Smooth muscle cell (in vitro differentiated cells): ENCODE data around the gene SRPX2. TPM values are rescaled to one million over a fixed set of nuclear protein-coding genes. Genes with fewer than 3 reads are reported as not detected.
A peak's percentile ranks its signal among the peaks of the same experiment; 100 is the strongest.

Source experiments
- DNase-seq: peaks from one replicate; lab custom pipeline; 2025; ENCODE audit not compliant: unreplicated experiment; lab: John Stamatoyannopoulos, UW
- H2AFZ ChIP-seq: fragments of 200-600 bp; sonication (generic); 2 replicates; pipeline ENCODE4 v1.6.0; 2016; ENCODE audit warnings: antibody characterized with exemption, low read depth, mild to moderate bottlenecking
- H3F3A ChIP-seq: fragments of 200-600 bp; sonication (generic); 2 replicates; pipeline ENCODE4 v1.6.0; 2017; ENCODE audit warnings: antibody characterized with exemption, low read depth
- H3K27ac ChIP-seq: fragments of 200-600 bp; sonication (generic); 2 replicates; pipeline ENCODE4 v1.5.1; 2016; ENCODE audit warnings: low read depth, mild to moderate bottlenecking
- H3K27me3 ChIP-seq: fragments of 200-600 bp; sonication (generic); 2 replicates; pipeline ENCODE4 v1.6.1; 2016; ENCODE audit warnings: low read depth, mild to moderate bottlenecking
- H3K36me3 ChIP-seq: fragments of 200-600 bp; sonication (generic); 2 replicates; pipeline ENCODE4 v1.5.1; 2016; ENCODE audit warnings: low read depth
- H3K4me1 ChIP-seq: fragments of 200-600 bp; sonication (generic); 2 replicates; pipeline ENCODE4 v1.5.1; 2016; ENCODE audit warnings: low read depth
- H3K4me2 ChIP-seq: fragments of 200-600 bp; sonication (generic); 2 replicates; pipeline ENCODE4 v1.6.0; 2016; ENCODE audit warnings: mild to moderate bottlenecking
- H3K4me3 ChIP-seq: fragments of 200-600 bp; sonication (generic); 2 replicates; pipeline ENCODE4 v1.5.1; 2016; ENCODE audit warnings: mild to moderate bottlenecking
- H3K79me2 ChIP-seq: fragments of 200-600 bp; sonication (generic); 2 replicates; pipeline ENCODE4 v1.6.0; 2016; ENCODE audit warnings: low read depth, mild to moderate bottlenecking
- H3K9ac ChIP-seq: fragments of 200-600 bp; sonication (generic); 2 replicates; pipeline ENCODE4 v1.6.0; 2016; ENCODE audit warnings: low read depth
- H3K9me3 ChIP-seq: fragments of 200-600 bp; sonication (generic); replicated peaks from 2 replicates; pipeline ENCODE4 v1.5.1; 2016; ENCODE audit warnings: low read depth
- H4K20me1 ChIP-seq: fragments of 200-600 bp; sonication (generic); 2 replicates; pipeline ENCODE4 v1.6.0; 2016; ENCODE audit warnings: low read depth
- CTCF ChIP-seq: fragments of 200-600 bp; sonication (generic); IDR thresholded peaks from 2 replicates; pipeline ENCODE4 v1.5.1; 2017; ENCODE audit warnings: borderline replicate concordance, mild to moderate bottlenecking, antibody characterized with exemption; ENCODE audit not compliant: insufficient read depth, poor library complexity, severe bottlenecking
- WGBS: methylation state at CpG from one replicate; pipeline ENCODE4 v1.1.7; 2016; ENCODE audit warnings: low lambda C conversion rate; 5-methylcytosine and 5-hydroxymethylcytosine counted together
- polyA plus RNA-seq: library from polyadenylated mRNA; unstranded; fragments of >200 nt; fragmentation: Nextera tagmentation; extraction: Ambion mirVana; gene quantifications from 2 replicates; pipeline ENCODE4 v1.2.1, GENCODE V29; 2016
- total RNA-seq: library from RNA; depleted of rRNA; stranded (reverse); fragments of >200 nt; gene quantifications from 2 replicates; pipeline ENCODE4 v1.2.3, GENCODE V29; 2014

Gene SRPX2
- total and polyA plus RNA-seq, 2 experiments from 2014 or later: 118 to 215 TPM

GRCh38 chrX:100663642-100664041, 19.6 kb downstream of the SRPX2 start:
- H4K20me1 ChIP-seq: no peaks in the 10 kb centered on the region
- H3F3A ChIP-seq: no peaks in the 10 kb centered on the region
- no peaks in the 10 kb centered on the region for H3K9me3 ChIP-seq
- no peak overlapping the region for H3K9ac ChIP-seq
- TF ChIP-seq CTCF: no peak
- H3K27ac ChIP-seq: no peak overlapping the region
- H2AFZ ChIP-seq: no peak overlapping the region
- no peak overlapping the region for H3K4me3 ChIP-seq
- H3K36me3 ChIP-seq: peaks cover 4% of the 10 kb centered on the region
- H3K27me3 ChIP-seq: no peaks in the 10 kb centered on the region
- no peaks in the 10 kb centered on the region for H3K79me2 ChIP-seq
- no peak overlapping the region for H3K4me2 ChIP-seq
- no peaks in the 10 kb centered on the region for H3K4me1 ChIP-seq
- WGBS: 49% methylated on average over 2 of the region's 2 CpGs
- no peak for DNase-seq

- no peaks in the 10 kb centered on the region for H3K79me2 ChIP-seq
- no peaks in the 10 kb centered on the region for H3K36me3 ChIP-seq
- H3K9me3 ChIP-seq: no peaks in the 10 kb centered on the region
- H3F3A ChIP-seq: no peaks in the 10 kb centered on the region
- H3K27me3 ChIP-seq: no peaks in the 10 kb centered on the region
- H3K4me1 ChIP-seq: no peaks in the 10 kb centered on the region
- H2AFZ ChIP-seq: no peak overlapping the region
- no peak overlapping the region for H3K27ac ChIP-seq
- DNase-seq: no peak
- TF ChIP-seq CTCF: no peak
- WGBS: 85% methylated on average over 3 of the region's 3 CpGs
- no peaks in the 10 kb centered on the region for H4K20me1 ChIP-seq
- no peak overlapping the region for H3K9ac ChIP-seq
- H3K4me2 ChIP-seq: no peak overlapping the region
- no peak overlapping the region for H3K4me3 ChIP-seq
These were observed 29.0 kb downstream of the SRPX2 start for GRCh38 chrX:100672966-100673365.

DNA sequence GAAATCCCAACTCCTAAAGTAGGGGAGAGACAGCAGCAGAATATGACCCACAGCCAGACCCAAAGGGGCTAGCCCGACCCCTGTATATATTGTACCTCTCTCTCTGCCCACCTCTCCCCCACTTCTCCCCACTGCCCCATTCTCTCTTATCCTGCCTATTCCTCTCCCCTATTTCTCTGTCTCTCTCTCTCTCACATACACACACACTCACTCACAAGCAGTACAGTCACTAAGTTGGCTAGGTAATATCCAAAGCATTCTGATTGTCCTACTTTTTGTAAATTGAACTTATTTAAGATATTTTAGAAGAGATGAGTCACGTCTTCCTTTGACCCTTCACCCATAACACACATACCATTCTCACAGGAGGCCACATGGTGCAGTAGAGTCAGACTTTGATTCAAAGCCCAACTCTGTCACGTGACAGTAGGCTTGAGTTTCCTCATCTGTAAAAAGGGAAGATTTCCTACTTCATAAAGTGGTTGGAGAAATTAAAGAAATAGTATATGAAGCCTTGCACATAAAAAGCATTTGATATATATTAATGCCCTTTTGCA, 29.5 kb downstream of the SRPX2 start:
- Histone ChIP-seq H3F3A (no peaks in the 10 kb centered on the region), H4K20me1 (no peaks in the 10 kb centered on the region), H3K9me3 (no peaks in the 10 kb centered on the region), H3K9ac (no peak overlapping the region), H3K4me1 (no peaks in the 10 kb centered on the region), H3K4me3 (no peak overlapping the region), H3K27me3 (no peaks in the 10 kb centered on the region), H3K27ac (peak overlapping the region; percentile 19), H3K36me3 (no peaks in the 10 kb centered on the region), H2AFZ (no peak overlapping the region), H3K79me2 (no peaks in the 10 kb centered on the region), H3K4me2 (no peak overlapping the region)
- WGBS: 54% methylated on average over 3 of the region's 3 CpGs
- no peak for DNase-seq
- no peak for TF ChIP-seq CTCF

- WGBS: 44% methylated on average over 2 of the region's 2 CpGs
These were observed 30.7 kb downstream of the SRPX2 start for GRCh38 chrX:100674705-100675104.

More at GRCh38 chrX:100674705-100675104, 30.7 kb downstream of the SRPX2 start:
- Histone ChIP-seq H3K27me3 (no peaks in the 10 kb centered on the region), H3K36me3 (no peaks in the 10 kb centered on the region), H3K79me2 (no peaks in the 10 kb centered on the region), H3F3A (no peaks in the 10 kb centered on the region), H3K9ac (no peak overlapping the region), H3K9me3 (no peaks in the 10 kb centered on the region), H3K27ac (no peak overlapping the region), H2AFZ (no peak overlapping the region), H3K4me3 (no peak overlapping the region), H3K4me1 (no peaks in the 10 kb centered on the region), H3K4me2 (no peak overlapping the region), H4K20me1 (no peaks in the 10 kb centered on the region)
- TF ChIP-seq CTCF: no peak
- no peak for DNase-seq
